Osteoblast (primary cell): ENCODE results near the gene PLSCR2. TPM values are rescaled to one million over a fixed set of nuclear protein-coding genes. Genes with fewer than 3 reads are reported as not detected.
A peak's percentile ranks its signal among the peaks of the same experiment; 100 is the strongest.

ENCODE experiments used
- DNase-seq: peaks from one replicate; pipeline ENCODE4 v3.0.0; 2011; ENCODE audit warnings: low spot score, mixed read lengths; ENCODE audit not compliant: insufficient read length; ENCODE audit errors: missing footprints
- H2AFZ ChIP-seq: 2 replicates; pipeline ENCODE4 v1.6.0; 2011; ENCODE audit warnings: mild to moderate bottlenecking, low read length
- H3K27ac ChIP-seq: 2 replicates; pipeline ENCODE4 v1.5.1; 2011; ENCODE audit warnings: mild to moderate bottlenecking, low read depth, low read length, moderate library complexity
- H3K27me3 ChIP-seq: 2 replicates; pipeline ENCODE4 v1.6.0; 2012; ENCODE audit warnings: mild to moderate bottlenecking, control low read depth, inconsistent platforms, low read length, moderate library complexity; ENCODE audit not compliant: insufficient read depth
- H3K36me3 ChIP-seq: 2 replicates; pipeline ENCODE4 v1.5.1; 2011; ENCODE audit warnings: mild to moderate bottlenecking, low read length, control low read depth, moderate library complexity; ENCODE audit not compliant: insufficient read depth
- H3K4me1 ChIP-seq: 2 replicates; pipeline ENCODE4 v1.5.1; 2011; ENCODE audit warnings: mild to moderate bottlenecking, low read length, control low read depth, moderate library complexity; ENCODE audit not compliant: insufficient read depth
- H3K4me2 ChIP-seq: 2 replicates; pipeline ENCODE4 v1.6.0; 2011; ENCODE audit warnings: mild to moderate bottlenecking, low read length; ENCODE audit not compliant: insufficient read depth
- H3K4me3 ChIP-seq: fragments of 200-600 bp; sonication (generic); 3 replicates; pipeline ENCODE4 v1.5.1; 2012; ENCODE audit warnings: mild to moderate bottlenecking, low read length, inconsistent platforms; ENCODE audit not compliant: insufficient read depth
- H3K79me2 ChIP-seq: 2 replicates; pipeline ENCODE4 v1.6.0; 2012; ENCODE audit warnings: mild to moderate bottlenecking, low read length, control low read depth, inconsistent platforms; ENCODE audit not compliant: insufficient read depth
- H3K9me3 ChIP-seq: 2 replicates; pipeline ENCODE4 v1.5.1; 2011; ENCODE audit warnings: low read depth, low read length, control low read depth
- H4K20me1 ChIP-seq: 2 replicates; pipeline ENCODE4 v1.6.0; 2012; ENCODE audit warnings: mild to moderate bottlenecking, low read length, control low read depth; ENCODE audit not compliant: insufficient read depth
- total RNA-seq: library from RNA; depleted of rRNA; stranded (reverse); fragments of >200 nt; gene quantifications from 2 replicates; pipeline ENCODE4 v1.2.3, GENCODE V29; 2012
- TF ChIP-seq, protein P1 (sequence below): IDR thresholded peaks from 2 replicates; pipeline ENCODE4 v1.5.1; 2011; ENCODE audit warnings: mild to moderate bottlenecking, low read depth, low read length, moderate library complexity; ENCODE audit errors: extremely low read depth

PLSCR2 gene
- total RNA-seq, 1 donor, result not detected

DNA sequence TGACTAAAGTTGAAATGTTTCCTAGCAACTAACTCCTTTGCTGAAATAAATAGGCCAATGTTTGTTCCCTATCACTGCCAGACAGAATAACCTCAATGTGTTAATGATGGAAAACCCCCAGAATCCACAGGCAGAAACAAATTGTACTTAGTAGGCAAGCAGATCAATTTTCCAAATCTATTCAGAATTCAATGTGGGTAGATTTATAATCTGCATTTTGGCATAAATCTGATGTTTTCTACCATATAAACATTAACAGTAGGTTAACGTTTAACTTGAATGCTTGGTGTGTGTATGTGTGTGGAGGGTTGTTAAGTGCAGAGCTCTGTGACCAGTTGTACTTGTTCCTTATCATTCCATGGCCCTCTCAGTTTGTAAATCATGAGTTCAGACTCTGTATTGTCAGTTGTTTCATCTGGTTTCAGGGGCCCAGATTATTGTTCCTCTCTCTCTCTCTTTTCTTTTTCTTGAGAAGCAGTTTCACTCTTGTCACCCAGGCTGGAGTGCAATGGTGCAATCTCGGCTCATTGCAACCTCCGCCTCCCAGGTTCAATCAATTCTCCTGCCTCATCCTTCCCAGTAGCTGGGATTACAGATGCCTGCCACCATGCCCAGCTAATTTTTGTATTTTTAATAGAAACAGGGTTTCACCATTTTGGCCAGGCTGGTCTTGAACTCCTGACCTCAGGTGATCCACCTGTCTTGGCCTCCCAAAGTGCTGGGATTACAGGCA lies 42.2 kb upstream of the PLSCR2 start:
- Histone ChIP-seq H3K79me2 (no peaks in the 10 kb centered on the region), H3K4me2 (no peak overlapping the region), H3K27ac (no peak overlapping the region), H3K36me3 (no peaks in the 10 kb centered on the region), H3K4me3 (no peak overlapping the region), H3K27me3 (no peaks in the 10 kb centered on the region), H3K9me3 (no peaks in the 10 kb centered on the region), H3K4me1 (peaks cover 16% of the 10 kb centered on the region), H4K20me1 (no peaks in the 10 kb centered on the region), H2AFZ (no peak overlapping the region)
- TF ChIP-seq, protein P1, sequence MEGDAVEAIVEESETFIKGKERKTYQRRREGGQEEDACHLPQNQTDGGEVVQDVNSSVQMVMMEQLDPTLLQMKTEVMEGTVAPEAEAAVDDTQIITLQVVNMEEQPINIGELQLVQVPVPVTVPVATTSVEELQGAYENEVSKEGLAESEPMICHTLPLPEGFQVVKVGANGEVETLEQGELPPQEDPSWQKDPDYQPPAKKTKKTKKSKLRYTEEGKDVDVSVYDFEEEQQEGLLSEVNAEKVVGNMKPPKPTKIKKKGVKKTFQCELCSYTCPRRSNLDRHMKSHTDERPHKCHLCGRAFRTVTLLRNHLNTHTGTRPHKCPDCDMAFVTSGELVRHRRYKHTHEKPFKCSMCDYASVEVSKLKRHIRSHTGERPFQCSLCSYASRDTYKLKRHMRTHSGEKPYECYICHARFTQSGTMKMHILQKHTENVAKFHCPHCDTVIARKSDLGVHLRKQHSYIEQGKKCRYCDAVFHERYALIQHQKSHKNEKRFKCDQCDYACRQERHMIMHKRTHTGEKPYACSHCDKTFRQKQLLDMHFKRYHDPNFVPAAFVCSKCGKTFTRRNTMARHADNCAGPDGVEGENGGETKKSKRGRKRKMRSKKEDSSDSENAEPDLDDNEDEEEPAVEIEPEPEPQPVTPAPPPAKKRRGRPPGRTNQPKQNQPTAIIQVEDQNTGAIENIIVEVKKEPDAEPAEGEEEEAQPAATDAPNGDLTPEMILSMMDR, result no peak
- DNase-seq, result no peak

DNA sequence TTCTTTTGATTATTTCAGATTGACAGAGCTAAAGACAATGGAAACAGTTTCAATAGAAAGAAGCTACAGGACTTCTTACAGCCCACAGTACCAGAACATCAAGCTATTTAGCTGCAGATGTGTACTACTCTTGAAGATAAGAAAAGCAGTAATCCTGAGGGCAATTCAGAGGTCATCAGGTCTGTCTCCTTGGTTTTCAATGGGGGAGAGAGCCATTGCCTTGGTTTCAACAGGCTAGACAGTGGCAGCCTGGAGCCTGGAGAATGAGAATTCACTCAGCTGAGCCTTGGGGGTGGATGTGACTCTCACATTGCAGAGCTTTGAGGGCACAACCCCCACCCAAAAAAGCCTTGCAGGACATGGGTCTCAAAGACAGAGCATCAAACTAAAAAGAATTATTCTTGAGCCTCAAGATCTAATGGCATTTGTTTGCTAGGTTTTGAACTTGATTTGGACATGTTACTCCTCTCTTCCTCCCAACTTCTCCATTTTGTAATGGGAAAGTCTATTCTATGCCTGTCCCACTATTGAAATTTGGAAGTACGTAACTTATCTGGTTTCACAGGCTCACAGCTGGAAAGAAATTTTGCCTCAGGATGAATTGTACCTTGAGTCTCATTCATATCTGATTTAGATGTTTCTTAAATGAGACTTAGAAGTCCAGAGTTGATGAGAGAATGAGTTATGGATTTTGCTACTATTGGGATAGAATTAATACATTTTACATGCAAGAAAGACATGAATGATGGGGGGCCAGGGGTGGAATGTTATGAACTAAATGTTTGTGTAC lies 38.2 kb upstream of the PLSCR2 start:
- H2AFZ ChIP-seq, result no peak overlapping the region
- no peaks in the 10 kb centered on the region for H3K9me3 ChIP-seq
- peak overlapping the region; percentile 81 for H3K27ac ChIP-seq
- no peak overlapping the region for H3K4me2 ChIP-seq
- H3K4me3 ChIP-seq, result no peak overlapping the region
- H4K20me1 ChIP-seq, result no peaks in the 10 kb centered on the region
- H3K27me3 ChIP-seq, result no peaks in the 10 kb centered on the region
- H3K36me3 ChIP-seq, result no peaks in the 10 kb centered on the region
- no peaks in the 10 kb centered on the region for H3K79me2 ChIP-seq
- H3K4me1 ChIP-seq, result peaks cover 38% of the 10 kb centered on the region
- no peak for DNase-seq
- TF ChIP-seq, protein P1, result no peak

DNA sequence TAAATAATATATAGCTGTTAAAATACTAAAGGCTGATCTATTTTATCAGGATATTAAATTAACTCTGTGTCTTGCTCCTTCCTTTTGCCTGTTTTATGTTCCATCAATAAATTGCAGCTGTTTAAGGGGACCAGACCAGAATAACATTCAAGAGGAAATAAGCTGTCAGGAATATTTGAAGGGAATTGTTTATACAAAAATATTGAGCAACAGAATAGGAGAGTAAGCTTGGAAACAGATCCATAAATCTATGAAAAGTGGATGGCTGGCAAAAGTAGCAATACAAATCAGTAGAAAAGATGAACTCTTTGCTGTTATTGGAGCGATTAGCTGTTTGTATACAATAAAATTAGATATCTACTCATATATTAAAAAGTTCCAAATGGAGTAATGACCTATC lies 36.2 kb upstream of the PLSCR2 start:
- Histone ChIP-seq H3K4me2 (no peak overlapping the region), H3K9me3 (no peaks in the 10 kb centered on the region), H3K79me2 (no peaks in the 10 kb centered on the region), H3K4me1 (peaks cover 38% of the 10 kb centered on the region), H3K4me3 (no peak overlapping the region), H2AFZ (no peak overlapping the region), H3K27me3 (no peaks in the 10 kb centered on the region), H4K20me1 (no peaks in the 10 kb centered on the region), H3K36me3 (no peaks in the 10 kb centered on the region), H3K27ac (peak overlapping the region; percentile 83)
- DNase-seq, result no peak
- TF ChIP-seq, protein P1, result no peak
